ENCODE data around the gene ENTHD1.
"Not testable (repeated sequence)": the region's sequence is repeated elsewhere in the genome, so short reads cannot be mapped to it uniquely, and the experiment has no call there.

ENTHD1 gene

GRCh38 chr22:39925909-39926679 is 32.5 kb upstream of the ENTHD1 start:
- in situ Hi-C loops (cut with MboI; ENCODE audit: low sequenced_read_pairs) = no loop called here

- in situ Hi-C loops (cut with MboI; ENCODE audit: low sequenced_read_pairs) = no loop called here
These were observed 31.7 kb upstream of the ENTHD1 start for GRCh38 chr22:39925273-39925672.

GRCh38 chr22:39924286-39924685 is 30.7 kb upstream of the ENTHD1 start:
- in situ Hi-C loops (cut with MboI; ENCODE audit: low sequenced_read_pairs) = no loop called here

- in situ Hi-C loops (cut with MboI; ENCODE audit: low sequenced_read_pairs) = no loop called here
These were observed 30.1 kb upstream of the ENTHD1 start for GRCh38 chr22:39923696-39924095.

GRCh38 chr22:39920134-39920743 is 26.7 kb upstream of the ENTHD1 start:
- in situ Hi-C loops (cut with MboI; ENCODE audit: low sequenced_read_pairs) = no loop called here

GRCh38 chr22:39917776-39918495 is 24.4 kb upstream of the ENTHD1 start:
- in situ Hi-C loops (cut with MboI; ENCODE audit: low sequenced_read_pairs) = no loop called here

GRCh38 chr22:39917197-39917643 is 23.7 kb upstream of the ENTHD1 start:
- in situ Hi-C loops (cut with MboI; ENCODE audit: low sequenced_read_pairs) = no loop called here

GRCh38 chr22:39916496-39916895 is 22.9 kb upstream of the ENTHD1 start:
- in situ Hi-C loops (cut with MboI; ENCODE audit: low sequenced_read_pairs) = no loop called here

- in situ Hi-C loops (cut with MboI; ENCODE audit: low sequenced_read_pairs) = no loop called here
These were observed 21.8 kb upstream of the ENTHD1 start for GRCh38 chr22:39915295-39915726.

- in situ Hi-C loops (cut with MboI; ENCODE audit: low sequenced_read_pairs) = no loop called here
These were observed 21.0 kb upstream of the ENTHD1 start for GRCh38 chr22:39914584-39914983.

- in situ Hi-C loops (cut with MboI; ENCODE audit: low sequenced_read_pairs) = no loop called here
These were observed 20.3 kb upstream of the ENTHD1 start for GRCh38 chr22:39913886-39914285.

GRCh38 chr22:39913321-39913720 is 19.8 kb upstream of the ENTHD1 start:
- in situ Hi-C loops (cut with MboI; ENCODE audit: low sequenced_read_pairs) = no loop called here

GRCh38 chr22:39910876-39911613 is 17.5 kb upstream of the ENTHD1 start:
- in situ Hi-C loops (cut with MboI; ENCODE audit: low sequenced_read_pairs) = no loop called here

GRCh38 chr22:39908737-39909136 is 15.2 kb upstream of the ENTHD1 start:
- in situ Hi-C loops (cut with MboI; ENCODE audit: low sequenced_read_pairs) = no loop called here

GRCh38 chr22:39908136-39908535 is 14.6 kb upstream of the ENTHD1 start:
- in situ Hi-C loops (cut with MboI; ENCODE audit: low sequenced_read_pairs) = no loop called here

- in situ Hi-C loops (cut with MboI; ENCODE audit: low sequenced_read_pairs) = no loop called here
These were observed 14.1 kb upstream of the ENTHD1 start for GRCh38 chr22:39907605-39908097.

GRCh38 chr22:39907047-39907446 is 13.5 kb upstream of the ENTHD1 start:
- in situ Hi-C loops (cut with MboI; ENCODE audit: low sequenced_read_pairs) = no loop called here

GRCh38 chr22:39906207-39906606 is 12.6 kb upstream of the ENTHD1 start:
- in situ Hi-C loops (cut with MboI; ENCODE audit: low sequenced_read_pairs) = no loop called here

GRCh38 chr22:39905687-39906086 is 12.1 kb upstream of the ENTHD1 start:
- in situ Hi-C loops (cut with MboI; ENCODE audit: low sequenced_read_pairs) = no loop called here

- in situ Hi-C loops (cut with MboI; ENCODE audit: low sequenced_read_pairs) = no loop called here
These were observed 11.3 kb upstream of the ENTHD1 start for GRCh38 chr22:39904862-39905261.

- in situ Hi-C loops (cut with MboI; ENCODE audit: low sequenced_read_pairs) = not testable (repeated sequence)
These were observed 10.5 kb upstream of the ENTHD1 start for GRCh38 chr22:39904024-39904423.

All from hTERT RPE-1 (cell line).